Fibroblast of skin of abdomen (primary cell): Measurements from ENCODE around the gene UBE2H.

ENCODE experiments used
- DNase-seq: peaks from one replicate; pipeline ENCODE4 v3.0.0-alpha.2; 2013

Gene UBE2H

DNA sequence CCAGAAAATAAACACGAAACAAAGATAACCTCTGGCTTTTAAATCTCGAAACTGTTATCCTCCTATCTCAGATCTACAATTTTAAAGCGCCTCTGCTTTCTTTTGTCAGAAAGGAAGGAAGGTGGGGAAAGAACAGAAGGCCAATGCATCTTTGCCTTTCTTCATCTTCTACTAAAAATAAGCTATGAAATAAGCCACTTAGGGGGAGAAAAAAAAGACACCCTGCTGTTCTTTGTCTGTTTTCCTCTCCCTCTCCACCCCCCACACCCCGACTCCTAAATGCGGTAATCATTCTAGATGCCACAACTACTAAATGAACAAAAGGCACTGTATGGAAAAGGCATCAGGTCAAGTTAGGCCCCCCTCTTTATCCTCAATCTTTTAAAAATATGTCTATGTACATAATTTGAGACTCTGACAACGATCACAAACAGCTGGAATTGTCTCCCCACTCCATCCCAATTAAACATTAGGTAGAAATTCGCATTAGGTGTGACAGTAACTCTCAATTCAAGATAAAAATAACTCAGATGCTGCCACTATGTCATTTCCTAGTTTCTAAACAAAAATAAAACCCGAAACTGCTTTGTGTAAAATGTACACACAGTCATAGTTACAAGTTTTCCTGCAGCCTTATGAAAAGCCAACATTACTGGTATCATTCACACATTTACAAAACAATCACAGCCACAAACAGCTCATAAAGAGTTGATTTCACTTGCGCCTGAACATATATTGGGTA is 2.4 kb downstream of the UBE2H start:
- peak; percentile 31 for DNase-seq

DNA sequence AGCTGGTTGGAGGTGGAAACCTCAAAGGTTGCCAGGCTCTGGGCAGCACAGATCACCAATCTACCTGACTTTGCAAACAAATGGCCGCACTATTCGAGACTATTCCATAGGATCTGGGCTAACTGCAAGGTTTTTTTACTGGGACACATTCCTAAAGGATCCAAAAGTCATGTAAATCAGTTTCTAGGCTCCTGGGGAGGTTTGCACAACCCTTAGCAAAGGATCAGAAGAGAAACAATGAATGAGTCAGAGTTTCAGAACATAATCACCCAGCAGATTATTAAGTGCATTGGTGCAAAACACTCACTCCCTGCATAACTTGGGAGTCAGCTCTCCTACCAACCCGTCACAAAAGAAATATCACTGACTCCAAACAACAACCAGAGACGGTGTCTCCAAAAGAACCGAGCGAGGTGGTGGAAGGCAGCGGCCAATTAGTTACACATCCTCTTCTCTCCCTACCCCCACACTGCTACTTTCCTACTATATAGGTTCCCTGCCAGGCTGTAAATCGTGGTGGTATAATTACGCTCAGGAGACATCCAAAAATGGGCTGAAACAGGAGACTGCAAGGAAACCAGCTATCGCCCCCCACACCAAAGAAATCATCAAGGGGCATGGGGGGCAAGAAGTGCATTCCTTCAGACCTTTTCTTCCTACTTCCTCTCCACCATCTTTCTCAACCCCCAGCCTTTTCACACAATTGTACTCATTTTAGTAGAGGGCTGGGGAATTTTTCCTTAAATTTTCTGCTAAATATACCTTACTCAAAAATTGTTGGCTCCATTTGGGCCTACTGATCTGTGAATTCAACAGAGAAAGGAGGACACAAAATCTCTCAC is 3.2 kb downstream of the UBE2H start:
- peak; percentile 87 for DNase-seq

DNA sequence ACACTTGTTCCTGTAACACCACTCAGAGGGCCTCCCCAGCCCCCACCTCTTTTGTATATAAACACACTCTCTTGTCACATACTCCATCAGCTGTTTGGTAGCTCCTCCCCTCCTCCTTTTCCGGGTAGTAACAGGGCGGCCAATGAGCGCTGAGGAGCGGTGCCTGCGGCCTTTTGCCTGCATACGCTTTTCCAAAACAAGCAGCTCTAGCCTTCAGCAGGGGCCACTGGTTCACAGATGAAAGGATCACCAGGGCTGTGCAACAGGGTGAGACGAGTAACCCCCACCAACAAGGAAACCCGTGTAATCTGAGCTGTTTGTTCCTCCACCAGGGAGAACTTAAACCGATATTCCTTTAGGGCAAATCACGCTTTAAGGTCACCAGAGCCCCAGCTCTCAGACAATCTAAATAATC is 3.9 kb downstream of the UBE2H start:
- peak; percentile 81 for DNase-seq

DNA sequence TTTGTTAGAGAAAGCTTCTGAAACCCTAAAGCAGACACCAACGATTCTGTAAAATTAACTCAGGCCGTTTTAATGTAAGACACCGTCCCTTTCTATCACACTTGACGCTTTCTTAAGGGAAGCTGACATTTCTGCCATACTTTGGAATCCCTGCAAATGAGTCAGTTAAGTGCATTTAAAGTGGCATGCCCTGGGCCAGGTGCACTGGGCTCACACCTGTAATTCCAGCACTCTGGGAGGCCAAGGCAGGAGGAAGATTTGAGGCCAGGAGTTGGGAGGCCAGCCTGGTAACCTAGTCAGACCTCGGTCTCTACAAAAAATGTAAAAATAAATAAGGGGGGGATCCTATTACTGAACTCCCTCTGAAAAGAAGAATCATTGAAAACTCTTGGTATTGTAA is 4.4 kb downstream of the UBE2H start:
- no peak for DNase-seq

DNA sequence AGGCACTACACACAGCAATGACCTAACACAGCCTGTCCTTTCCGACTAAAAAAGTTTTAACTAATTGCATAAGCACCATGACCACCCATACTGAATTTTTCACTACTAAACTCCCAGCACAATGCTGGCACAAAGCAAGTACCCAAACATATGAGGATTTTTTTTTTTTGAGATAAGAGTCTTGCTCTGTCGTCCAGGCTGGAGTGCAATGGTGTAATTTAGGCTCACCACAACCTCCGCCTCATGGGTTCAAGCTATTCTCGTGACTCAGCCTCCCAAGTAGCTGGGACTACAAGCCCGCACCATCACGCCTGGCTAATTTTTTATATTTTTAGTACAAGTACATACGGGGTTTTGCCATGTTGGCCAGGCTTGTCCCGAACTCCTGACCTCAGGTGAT is 5.1 kb downstream of the UBE2H start:
- no peak for DNase-seq

DNA sequence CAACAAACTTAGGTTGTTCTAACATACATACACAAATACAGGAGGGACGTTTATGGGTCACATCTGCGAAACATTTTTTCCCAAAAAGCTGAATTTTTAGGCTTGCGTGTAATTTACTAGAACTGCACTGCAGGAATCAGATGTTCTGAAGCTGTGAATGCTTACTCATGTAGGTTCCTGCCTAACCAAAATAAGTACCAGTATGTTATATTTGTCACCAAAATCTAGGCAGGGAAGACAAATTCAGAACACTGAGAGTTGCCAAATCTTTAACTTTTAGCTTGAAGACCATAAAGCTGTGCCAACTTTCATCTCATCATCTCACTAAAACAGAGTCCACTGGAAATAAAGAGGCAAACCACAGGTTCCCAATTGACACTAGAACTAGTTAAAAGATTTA is 5.7 kb downstream of the UBE2H start:
- no peak for DNase-seq

DNA sequence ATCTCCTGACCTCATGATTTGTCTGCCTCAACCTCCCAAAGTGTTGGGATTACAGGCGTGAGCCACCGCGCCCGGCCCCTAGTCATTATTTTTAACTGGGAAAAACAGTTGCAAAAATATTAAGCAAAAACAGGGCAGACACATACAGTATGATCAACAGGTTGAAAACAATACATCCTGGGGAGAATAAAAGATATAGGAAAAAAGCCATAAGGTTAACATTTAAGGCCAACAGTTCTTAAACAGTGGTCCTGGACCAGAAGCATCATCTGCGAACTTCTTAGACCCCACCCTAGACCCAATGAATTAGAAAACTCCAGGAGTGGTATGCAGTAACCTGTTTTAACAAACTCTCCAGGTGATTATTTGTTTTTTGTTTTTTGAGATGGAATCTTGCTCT is 6.5 kb downstream of the UBE2H start:
- no peak for DNase-seq

DNA sequence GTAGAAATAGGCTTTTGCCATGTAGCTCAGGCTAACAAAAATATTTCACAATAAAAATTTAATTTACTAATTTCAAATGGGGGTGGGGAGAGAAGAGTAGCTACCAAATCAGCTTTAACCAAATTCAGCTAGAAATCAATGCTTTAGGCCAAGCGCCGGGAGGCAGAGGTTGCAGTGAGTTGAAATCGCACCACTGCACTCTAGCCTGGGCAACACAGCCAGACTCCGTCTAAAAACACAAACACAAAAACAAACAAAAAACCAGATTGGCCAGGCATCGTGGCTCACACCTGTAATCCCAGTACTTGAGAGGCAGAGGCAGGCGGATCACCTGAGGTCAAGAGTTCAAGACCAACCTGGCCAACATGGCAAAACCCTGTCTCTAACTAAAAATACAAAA is 9.4 kb downstream of the UBE2H start:
- no peak for DNase-seq

DNA sequence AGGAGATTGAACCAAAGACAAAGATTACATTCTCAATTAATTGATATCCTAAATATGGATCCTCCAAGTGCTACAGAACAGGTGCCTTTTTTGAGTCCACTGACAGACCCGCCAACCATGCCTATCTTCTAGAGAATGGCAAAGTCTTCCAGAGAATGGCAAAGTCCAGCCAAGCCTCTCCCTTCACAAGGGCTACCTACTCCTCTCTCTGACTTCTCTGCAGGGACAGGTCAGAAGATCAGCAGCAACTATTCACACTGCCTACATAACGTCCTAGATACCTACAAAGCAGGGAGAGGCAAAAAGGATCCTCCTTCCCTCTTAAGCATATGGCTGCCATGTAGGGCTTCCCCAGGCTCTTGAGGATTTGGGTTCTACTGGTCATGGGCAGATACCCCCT is 12.4 kb downstream of the UBE2H start:
- no peak for DNase-seq

DNA sequence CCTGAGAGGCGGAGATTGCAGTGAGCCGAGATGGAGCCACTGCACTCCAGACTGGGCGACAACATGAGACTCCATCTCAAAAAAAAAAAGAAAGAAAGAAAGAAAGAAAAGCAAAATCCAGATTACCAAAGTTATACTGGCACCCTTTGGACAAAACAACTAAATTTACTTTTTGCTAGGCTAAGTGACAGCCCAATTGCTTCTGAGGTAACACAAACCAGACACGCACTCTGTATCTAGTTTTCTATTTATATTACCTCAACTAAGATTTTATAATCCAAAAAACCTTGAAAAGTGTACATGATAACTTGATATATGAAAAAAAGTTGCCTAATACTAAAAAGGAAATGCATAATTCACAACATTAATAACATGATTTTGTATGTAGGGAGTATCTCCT is 12.9 kb downstream of the UBE2H start:
- DNase-seq, result no peak

DNA sequence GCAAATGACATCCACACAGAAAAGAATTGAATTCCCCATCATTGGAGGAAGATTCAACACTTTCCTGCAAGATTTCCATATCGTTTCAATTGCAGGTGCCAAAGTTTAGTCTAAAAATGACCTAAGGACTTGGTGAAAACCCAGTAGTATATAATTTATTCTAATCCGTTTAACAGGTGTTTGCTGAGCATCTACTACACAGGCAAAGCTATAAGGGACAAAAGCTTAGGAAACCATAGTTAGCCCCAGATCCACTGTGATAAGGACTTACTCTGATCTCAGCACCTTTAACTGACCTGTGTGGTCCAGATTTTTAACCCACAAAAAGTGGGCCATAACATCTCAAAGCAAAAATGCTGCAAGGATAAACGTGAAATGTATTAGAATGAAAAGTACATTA is 19.1 kb downstream of the UBE2H start:
- DNase-seq, result no peak

DNA sequence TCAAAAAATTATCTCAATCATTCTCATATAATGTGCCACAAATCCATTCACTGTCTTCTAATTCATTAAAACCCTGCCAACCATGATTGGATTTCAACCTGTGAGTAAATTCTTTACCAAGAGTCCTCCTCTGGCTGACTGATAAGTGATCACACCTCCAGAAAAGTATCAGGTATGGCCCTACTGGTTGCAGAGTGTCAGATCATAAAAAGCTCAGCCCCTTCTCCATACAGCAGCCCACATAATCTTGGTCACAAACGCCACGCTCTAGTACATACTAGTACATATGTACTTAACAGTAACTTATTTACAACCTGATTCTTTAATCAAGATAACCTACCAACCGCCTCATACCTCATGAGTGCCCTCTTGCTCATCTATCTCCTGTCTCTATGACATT is 26.1 kb downstream of the UBE2H start:
- DNase-seq, result no peak

DNA sequence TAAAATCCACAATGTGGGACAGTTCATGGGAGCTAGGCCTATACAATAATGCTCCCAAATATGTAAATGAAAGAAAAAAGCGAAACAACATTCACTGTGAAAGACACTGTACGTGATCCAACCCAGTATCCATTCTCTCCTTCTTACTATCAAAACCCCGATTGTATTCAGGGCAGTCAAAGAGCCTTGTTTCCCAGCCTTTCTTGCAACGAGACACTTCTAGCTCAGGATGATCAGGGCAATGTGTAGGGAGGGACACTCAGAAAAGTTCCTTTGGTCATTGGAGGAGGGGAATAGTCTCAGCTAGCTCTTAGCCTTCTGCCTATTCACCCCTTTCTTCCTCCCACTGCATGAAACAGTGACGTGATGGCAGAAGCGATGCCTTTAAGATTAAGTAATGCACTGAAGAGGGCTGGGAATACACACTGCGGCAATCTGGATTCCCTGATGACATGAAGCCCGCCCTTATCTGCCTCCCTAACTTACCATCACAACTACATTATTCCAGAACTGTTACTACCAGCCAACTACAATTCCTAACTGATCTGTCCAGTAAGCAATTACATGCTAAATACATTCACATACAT is 27.3 kb downstream of the UBE2H start:
- DNase-seq, result peak; percentile 77

DNA sequence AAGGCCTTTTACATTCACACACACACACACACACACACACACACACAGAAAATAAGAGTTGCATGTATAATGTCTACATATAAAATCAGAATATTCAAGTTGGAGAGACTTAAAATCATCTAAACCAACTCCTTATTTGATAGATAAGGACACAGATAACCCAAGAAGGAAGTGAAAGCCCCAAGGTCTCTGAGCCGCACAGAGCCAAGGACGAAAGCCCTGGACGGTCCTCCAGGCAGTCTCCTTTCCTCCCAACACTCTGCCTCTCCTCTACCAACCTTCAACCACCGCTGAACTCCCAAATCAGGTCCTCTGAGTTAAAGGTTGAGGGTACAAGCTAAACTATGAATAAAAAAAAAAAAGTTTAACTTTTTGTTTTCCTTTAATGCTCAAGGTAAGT is 28.2 kb downstream of the UBE2H start:
- DNase-seq, result no peak

DNA sequence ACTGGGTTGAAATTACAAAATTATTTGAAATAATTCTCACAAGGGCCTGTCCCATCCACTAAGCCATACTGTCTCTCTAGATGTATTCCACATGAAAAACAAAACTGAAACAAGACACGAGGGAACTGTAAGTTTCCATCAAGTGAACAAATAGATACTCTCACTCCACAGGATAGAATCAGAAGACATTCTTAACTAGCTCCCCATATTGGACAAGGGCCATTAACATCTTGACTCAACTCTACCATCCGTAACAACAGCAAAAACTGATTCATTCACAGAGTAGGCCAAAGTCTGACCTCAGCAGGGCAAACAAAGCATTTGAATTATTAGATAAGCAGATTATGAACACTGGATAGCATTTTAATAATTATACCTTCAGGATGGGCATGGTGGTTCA is 29.1 kb downstream of the UBE2H start:
- DNase-seq, result peak; percentile 67

DNA sequence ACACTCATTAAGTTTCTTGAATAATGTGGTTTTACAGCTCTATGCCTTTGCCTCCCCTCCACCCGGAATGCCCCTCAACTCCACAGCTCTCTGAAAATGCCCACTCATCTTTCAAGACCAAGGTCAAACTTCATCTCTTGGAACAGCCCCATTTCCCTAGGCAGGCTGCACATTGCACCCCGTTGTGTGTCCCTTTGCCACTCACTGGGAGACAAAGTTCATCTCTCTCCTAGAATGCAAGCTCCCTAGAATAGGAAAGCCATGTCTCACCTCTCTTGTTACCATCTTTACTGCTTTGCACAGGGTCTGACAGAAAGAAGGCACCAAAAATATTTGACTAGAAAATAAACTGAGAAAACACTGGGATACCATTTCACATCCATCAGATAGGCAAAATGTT is 33.3 kb downstream of the UBE2H start:
- DNase-seq, result no peak

DNA sequence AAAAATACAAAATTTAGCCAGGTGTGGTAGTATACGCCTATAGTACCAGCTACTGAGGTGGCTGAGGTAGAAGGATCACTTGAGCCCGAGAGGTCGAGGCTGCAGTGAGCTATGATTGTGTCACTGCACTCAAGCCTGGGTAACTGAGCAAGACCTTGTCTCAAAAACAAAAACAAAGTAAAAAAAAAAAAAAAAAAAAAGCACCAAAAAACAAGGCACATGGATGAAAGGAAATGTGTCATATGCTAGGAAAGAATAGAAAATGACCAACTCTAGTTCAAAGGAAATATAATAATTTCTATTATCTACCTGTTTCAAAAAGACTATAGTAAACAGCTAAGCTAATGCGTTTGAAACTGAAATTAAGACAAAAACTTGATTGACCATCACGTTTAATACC is 33.8 kb downstream of the UBE2H start:
- no peak for DNase-seq

DNA sequence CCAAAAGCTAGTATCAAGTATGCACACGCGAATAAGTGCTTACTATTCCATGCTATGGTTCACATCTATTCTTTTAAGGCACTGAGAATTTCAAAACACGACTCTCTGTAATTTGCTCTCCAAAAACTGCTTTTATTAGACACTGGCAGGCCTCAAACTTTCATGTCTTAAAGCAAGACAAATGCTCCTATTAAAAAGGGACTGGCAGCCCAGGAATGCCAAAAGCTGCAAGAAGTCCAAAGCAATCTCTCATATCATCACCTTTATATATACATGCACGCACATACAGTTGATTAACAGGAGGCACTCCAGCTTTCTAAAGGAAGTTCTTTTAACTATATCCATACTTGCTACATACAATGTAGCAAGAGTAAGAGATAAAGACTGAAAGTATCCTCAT is 34.8 kb downstream of the UBE2H start:
- peak; percentile 18 for DNase-seq

DNA sequence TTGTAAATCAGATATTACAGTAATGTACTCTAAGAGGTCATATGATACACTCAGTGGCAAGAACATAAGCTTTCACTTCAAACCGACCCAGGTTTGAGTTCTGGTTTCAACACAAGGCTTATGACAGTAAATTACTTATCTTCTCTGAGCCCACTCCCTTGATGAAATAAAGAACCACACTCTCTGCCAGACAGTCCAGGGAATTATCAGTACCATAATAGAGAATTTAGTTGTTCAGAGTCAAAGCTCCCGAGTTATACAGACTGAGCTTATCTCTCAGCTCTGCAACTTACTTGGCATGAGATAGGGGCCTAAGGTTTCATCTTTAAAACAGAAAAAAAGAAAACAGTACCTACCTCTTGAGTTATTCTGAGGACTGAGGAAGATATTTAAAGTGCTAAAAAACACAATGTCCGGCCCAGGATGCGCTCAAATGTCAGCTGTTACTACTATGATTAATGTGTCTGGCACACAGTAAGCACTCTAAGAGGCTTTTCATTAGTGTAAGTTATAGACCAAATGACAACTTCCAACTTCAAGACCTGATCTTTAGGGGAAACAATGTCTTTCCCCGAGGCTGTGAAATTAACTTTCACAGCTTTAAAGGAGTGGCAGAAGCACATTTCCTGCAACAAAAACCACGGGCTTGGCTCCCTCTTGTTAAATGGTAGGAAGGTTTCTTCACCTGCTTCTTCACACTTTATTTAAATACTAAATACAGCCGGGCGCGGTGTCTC is 38.1 kb downstream of the UBE2H start:
- DNase-seq, result no peak

DNA sequence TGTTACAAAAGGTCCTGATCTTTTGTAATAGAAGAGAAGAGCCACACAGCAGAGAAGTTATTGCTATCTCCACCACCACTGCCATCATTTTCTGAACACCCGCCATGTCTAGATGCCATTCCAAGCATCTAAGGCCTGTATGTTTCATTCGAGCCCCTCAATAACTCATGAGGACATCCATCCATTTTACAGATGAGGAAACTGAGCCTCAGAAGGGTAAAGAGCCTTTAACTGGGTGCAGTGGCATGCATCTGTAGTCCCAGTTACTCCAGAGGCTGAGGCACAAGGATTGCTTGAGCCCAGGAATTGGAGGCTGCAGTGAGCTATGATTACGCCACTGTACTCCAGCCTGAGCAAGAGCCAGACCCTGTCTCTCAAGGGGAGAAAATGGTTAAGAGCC is 39.3 kb downstream of the UBE2H start:
- DNase-seq, result no peak

DNA sequence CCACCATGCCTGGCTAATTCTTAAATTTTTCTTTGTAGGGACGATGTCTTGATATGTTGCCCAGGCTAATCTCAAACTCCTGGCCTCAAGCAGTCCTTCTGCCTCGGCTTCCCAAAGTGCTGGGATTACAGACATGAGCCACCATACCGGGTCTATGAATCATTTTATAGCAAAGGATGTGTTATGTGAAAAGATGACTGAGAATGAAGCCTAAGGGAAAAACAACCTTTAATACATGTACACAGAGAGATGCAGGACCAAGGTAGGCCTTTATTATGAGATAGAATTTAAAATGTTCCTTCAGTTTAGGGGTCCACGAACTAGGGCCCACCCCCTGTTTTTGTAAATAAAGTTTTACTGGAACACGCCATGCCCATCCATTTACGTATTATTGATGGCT is 41.0 kb downstream of the UBE2H start:
- no peak for DNase-seq

DNA sequence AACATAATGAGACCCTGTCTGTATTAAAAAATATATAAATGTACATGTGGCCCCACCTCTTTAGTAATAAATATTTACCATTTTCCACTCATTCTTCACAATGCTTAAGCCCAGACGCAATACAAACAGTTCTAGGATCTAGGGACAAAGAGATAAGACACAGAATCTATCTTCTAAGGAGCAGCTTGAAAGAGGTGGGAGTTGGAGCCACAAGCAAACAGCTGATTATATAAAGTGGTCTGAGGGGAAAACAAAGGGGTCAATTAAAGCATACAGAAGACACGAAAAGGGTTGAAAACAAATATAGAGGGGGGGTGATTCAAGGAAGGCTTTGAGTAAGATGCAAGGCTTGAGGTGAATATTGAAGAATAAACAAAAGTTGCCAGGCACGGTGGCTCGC is 43.1 kb downstream of the UBE2H start:
- no peak for DNase-seq

DNA sequence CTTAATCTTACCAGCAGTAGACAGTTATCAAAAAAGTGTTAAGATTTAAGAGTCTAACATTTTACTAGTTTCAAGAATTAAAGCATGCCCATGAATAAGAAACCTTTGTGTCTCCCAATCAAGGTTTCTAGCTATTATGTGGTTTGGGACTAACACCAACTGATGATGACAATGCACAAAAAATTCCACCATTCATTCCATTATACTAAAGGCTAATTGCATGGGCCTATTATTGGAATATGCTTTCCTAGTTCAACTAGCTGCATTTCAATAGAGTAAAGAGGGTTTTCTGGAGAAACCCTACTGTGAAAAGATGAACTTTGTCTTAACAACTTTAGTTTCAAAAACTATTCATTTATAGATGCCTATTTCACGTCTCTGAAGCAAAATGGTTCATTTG is 44.6 kb downstream of the UBE2H start:
- DNase-seq, result peak; percentile 58
